Mesenchymal stem cell (in vitro differentiated cells and primary cell): ENCODE data around the gene POLA1.
"Not testable (repeated sequence)": the region's sequence is repeated elsewhere in the genome, so short reads cannot be mapped to it uniquely, and the experiment has no call there.

ENCODE experiments used
- DNase-seq: peaks from one replicate; pipeline ENCODE4 v3.0.0-alpha.2; 2013
- H2AFZ ChIP-seq: one replicate; pipeline ENCODE4 v1.6.1; 2013; ENCODE audit warnings: low read depth, mild to moderate bottlenecking, control low read depth, inconsistent platforms, low read length, moderate library complexity
- H2AK5ac ChIP-seq: 2 replicates; pipeline ENCODE4 v1.6.1; 2013; ENCODE audit warnings: low read length, moderate library complexity, mild to moderate bottlenecking, inconsistent platforms; ENCODE audit not compliant: severe bottlenecking
- H2BK120ac ChIP-seq: one replicate; pipeline ENCODE4 v1.6.1; 2013; ENCODE audit warnings: low read depth, mild to moderate bottlenecking, inconsistent platforms, low read length, moderate library complexity
- H2BK12ac ChIP-seq, 2 experiments: one replicate each; pipeline ENCODE4 v1.6.1; 2013; ENCODE audit warnings: inconsistent platforms in 2 of 2, low read length in 2 of 2, mild to moderate bottlenecking in 2 of 2, moderate library complexity in 2 of 2, control low read depth in 1 of 2
- H2BK15ac ChIP-seq: one replicate; pipeline ENCODE4 v1.6.1; 2013; ENCODE audit warnings: mild to moderate bottlenecking, low read depth, inconsistent platforms; ENCODE audit not compliant: poor library complexity, severe bottlenecking
- H2BK5ac ChIP-seq: 2 replicates; pipeline ENCODE4 v1.6.1; 2013; ENCODE audit warnings: low read depth, mild to moderate bottlenecking, low read length, control low read depth, inconsistent platforms; ENCODE audit not compliant: poor library complexity, severe bottlenecking
- H3K14ac ChIP-seq, 2 experiments: one replicate each; pipeline ENCODE4 v1.6.1; 2013; ENCODE audit warnings: inconsistent platforms in 2 of 2, low read length in 2 of 2, control low read depth in 1 of 2, mild to moderate bottlenecking in 1 of 2, moderate library complexity in 1 of 2
- H3K18ac ChIP-seq, 2 experiments: one replicate each; pipeline ENCODE4 v1.6.1; 2013; ENCODE audit warnings: inconsistent platforms in 2 of 2, low read length in 2 of 2, control low read depth in 1 of 2, low read depth in 1 of 2, mild to moderate bottlenecking in 1 of 2
- H3K23ac ChIP-seq, 2 experiments: one replicate each; pipeline ENCODE4 v1.6.1; 2013; ENCODE audit warnings: inconsistent platforms in 2 of 2, low read length in 2 of 2, mild to moderate bottlenecking in 2 of 2, moderate library complexity in 2 of 2, control low read depth in 1 of 2
- H3K27ac ChIP-seq: 2 replicates; pipeline ENCODE4 v1.5.1; 2013; ENCODE audit warnings: mild to moderate bottlenecking, moderate library complexity, low read length, control low read depth, inconsistent platforms; ENCODE audit not compliant: poor library complexity, severe bottlenecking
- H3K27me3 ChIP-seq, 2 experiments: 2 replicates each; pipeline versions ENCODE4 v1.6.1 to v1.7.0; 2013; ENCODE audit warnings: low read length in 2 of 2, mild to moderate bottlenecking in 2 of 2, moderate library complexity in 2 of 2, control low read depth in 1 of 2, inconsistent platforms in 1 of 2; ENCODE audit not compliant: control insufficient read depth in 1 of 2, insufficient read depth in 1 of 2
- H3K36me3 ChIP-seq, 2 experiments: 2 replicates each; pipeline versions ENCODE4 v1.6.1 to v1.7.0; 2013; ENCODE audit warnings: low read length in 2 of 2, control low read depth in 1 of 2, inconsistent platforms in 1 of 2, low read depth in 1 of 2, mild to moderate bottlenecking in 1 of 2; ENCODE audit not compliant: insufficient read depth in 2 of 2, control insufficient read depth in 1 of 2
- H3K4ac ChIP-seq, 2 experiments: one replicate each; pipeline ENCODE4 v1.6.1; 2013; ENCODE audit warnings: inconsistent platforms in 2 of 2, low read length in 2 of 2, mild to moderate bottlenecking in 2 of 2, moderate library complexity in 2 of 2, control low read depth in 1 of 2, low read depth in 1 of 2
- H3K4me1 ChIP-seq: 2 replicates; pipeline ENCODE4 v1.6.1; 2013; ENCODE audit warnings: low read depth, low read length, control low read depth; ENCODE audit not compliant: control insufficient read depth, insufficient read depth
- H3K4me2 ChIP-seq: 2 replicates; pipeline ENCODE4 v1.6.1; 2013; ENCODE audit warnings: low read length, mild to moderate bottlenecking, inconsistent platforms; ENCODE audit not compliant: poor library complexity, severe bottlenecking
- H3K4me3 ChIP-seq, 2 experiments: 2 replicates each; pipeline versions ENCODE4 v1.5.1 to v1.7.0; 2013; ENCODE audit warnings: low read length in 2 of 2, mild to moderate bottlenecking in 2 of 2, control low read depth in 1 of 2, low read depth in 1 of 2; ENCODE audit not compliant: insufficient read depth in 1 of 2
- H3K79me1 ChIP-seq: replicated peaks from 2 replicates; pipeline ENCODE4 v1.6.1; 2013; ENCODE audit warnings: mild to moderate bottlenecking, control low read depth, low read length, inconsistent platforms; ENCODE audit not compliant: poor library complexity, severe bottlenecking
- H3K9ac ChIP-seq: 2 replicates; pipeline ENCODE4 v1.7.0; 2013; ENCODE audit warnings: mild to moderate bottlenecking, low read length, moderate library complexity
- H3K9me3 ChIP-seq: 2 replicates; pipeline ENCODE4 v1.7.0; 2013; ENCODE audit warnings: mild to moderate bottlenecking, low read length; ENCODE audit not compliant: control insufficient read depth
- H4K8ac ChIP-seq: one replicate; pipeline ENCODE4 v1.6.1; 2013; ENCODE audit warnings: inconsistent platforms, mild to moderate bottlenecking, low read length, moderate library complexity
- H4K91ac ChIP-seq: one replicate; pipeline ENCODE4 v1.6.1; 2013; ENCODE audit warnings: mild to moderate bottlenecking, low read length, inconsistent platforms
- WGBS: methylation state at CpG from one replicate; pipeline ENCODE4 v1.1.7; 2013; ENCODE audit warnings: mixed read lengths; 5-methylcytosine and 5-hydroxymethylcytosine counted together

The POLA1 gene

GRCh38 chrX:24799078-24799477 is 105.4 kb downstream of the POLA1 start:
- H2BK15ac ChIP-seq, result no peak overlapping the region
- H3K4me1 ChIP-seq, result no peaks in the 10 kb centered on the region
- H2AK5ac ChIP-seq, result no peak overlapping the region
- no peaks in the 10 kb centered on the region for H3K9me3 ChIP-seq
- no peak overlapping the region for H3K23ac ChIP-seq
- no peak overlapping the region for H3K27ac ChIP-seq
- H3K36me3 ChIP-seq, result no peaks in the 10 kb centered on the region
- H3K27me3 ChIP-seq, result no peaks in the 10 kb centered on the region
- no peak overlapping the region for H3K18ac ChIP-seq
- H2BK120ac ChIP-seq, result no peak overlapping the region
- no peak overlapping the region for H3K9ac ChIP-seq
- H3K79me1 ChIP-seq, result no peaks in the 10 kb centered on the region
- no peak overlapping the region for H4K91ac ChIP-seq
- no peak overlapping the region for H3K14ac ChIP-seq
- WGBS, result 97% methylated on average over 3 of the region's 4 CpGs
- H3K4me2 ChIP-seq, result no peak overlapping the region
- no peak overlapping the region for H3K4me3 ChIP-seq
- no peak overlapping the region for H2AFZ ChIP-seq
- no peak overlapping the region for H4K8ac ChIP-seq
- no peak overlapping the region for H3K4ac ChIP-seq
- no peak overlapping the region for H2BK12ac ChIP-seq
- H2BK5ac ChIP-seq, result no peak overlapping the region
- no peak for DNase-seq

- Histone ChIP-seq H3K9ac (no peak overlapping the region), H3K4me3 (no peak overlapping the region), H2AK5ac (no peak overlapping the region), H3K9me3 (no peaks in the 10 kb centered on the region), H3K14ac (no peak overlapping the region), H2BK15ac (no peak overlapping the region), H2BK120ac (no peak overlapping the region), H3K23ac (no peak overlapping the region), H2BK5ac (no peak overlapping the region), H3K36me3 (no peaks in the 10 kb centered on the region), H3K18ac (no peak overlapping the region), H3K27me3 (no peaks in the 10 kb centered on the region), H3K79me1 (no peaks in the 10 kb centered on the region), H3K4me2 (no peak overlapping the region), H2BK12ac (no peak overlapping the region), H3K4me1 (no peaks in the 10 kb centered on the region), H4K91ac (no peak overlapping the region), H3K4ac (no peak overlapping the region), H2AFZ (no peak overlapping the region), H4K8ac (no peak overlapping the region), H3K27ac (no peak overlapping the region)
- 100% methylated on average over 1 of the region's 2 CpGs for WGBS
- no peak for DNase-seq
Measured at GRCh38 chrX:24799565-24799964, 105.8 kb downstream of the POLA1 start.

GRCh38 chrX:24805201-24805600 is 111.5 kb downstream of the POLA1 start:
- H3K4me3 ChIP-seq, result no peak overlapping the region
- WGBS, result 96% methylated on average over 4 of the region's 7 CpGs
- H3K36me3 ChIP-seq, result no peaks in the 10 kb centered on the region
- no peak overlapping the region for H2AK5ac ChIP-seq
- H3K9me3 ChIP-seq, result no peaks in the 10 kb centered on the region
- H2AFZ ChIP-seq, result no peak overlapping the region
- H3K79me1 ChIP-seq, result no peaks in the 10 kb centered on the region
- no peak overlapping the region for H2BK12ac ChIP-seq
- no peak overlapping the region for H3K18ac ChIP-seq
- no peaks in the 10 kb centered on the region for H3K4me1 ChIP-seq
- no peak overlapping the region for H2BK120ac ChIP-seq
- H3K4me2 ChIP-seq, result no peak overlapping the region
- no peak overlapping the region for H2BK15ac ChIP-seq
- no peak overlapping the region for H3K27ac ChIP-seq
- no peak overlapping the region for H4K8ac ChIP-seq
- H3K4ac ChIP-seq, result no peak overlapping the region
- H4K91ac ChIP-seq, result no peak overlapping the region
- H3K27me3 ChIP-seq, result no peaks in the 10 kb centered on the region
- H2BK5ac ChIP-seq, result no peak overlapping the region
- no peak overlapping the region for H3K9ac ChIP-seq
- DNase-seq, result no peak
- no peak overlapping the region for H3K14ac ChIP-seq
- H3K23ac ChIP-seq, result no peak overlapping the region

GRCh38 chrX:24819807-24820206 is 126.1 kb downstream of the POLA1 start:
- not testable (repeated sequence) for H2BK5ac ChIP-seq, H3K27ac ChIP-seq, H2AFZ ChIP-seq, H3K4me3 ChIP-seq, H4K8ac ChIP-seq, H3K9ac ChIP-seq, H3K23ac ChIP-seq, H3K9me3 ChIP-seq, H3K36me3 ChIP-seq, H2AK5ac ChIP-seq, H3K79me1 ChIP-seq, H3K4ac ChIP-seq, H2BK12ac ChIP-seq, H3K18ac ChIP-seq, H3K14ac ChIP-seq, H2BK15ac ChIP-seq, H4K91ac ChIP-seq, DNase-seq, H3K27me3 ChIP-seq, H3K4me2 ChIP-seq, H3K4me1 ChIP-seq, H2BK120ac ChIP-seq
- WGBS, result no CpG with 5 or more reads among the region's 2 CpGs
